Transverse colon (tissue), 4 donors: ENCODE data around the gene INPP5K.

Experiments
- POLR2A ChIP-seq: fragments of 450-650 bp; IDR thresholded peaks from one replicate; pipeline ENCODE4 v1.6.1; 2016; ENCODE audit warnings: antibody characterized with exemption, mild to moderate bottlenecking, moderate library complexity
- POLR2AphosphoS5 ChIP-seq, 3 donors: sonication (generic); formaldehyde crosslinking; IDR thresholded peaks; one replicate each; pipeline ENCODE4 v1.6.1; 2016; ENCODE audit warnings: antibody characterized with exemption in 3 of 3
- TF ChIP-seq, protein P1 (sequence below), 5 experiments: fragments of 200-600 bp in 3 of 5; fragments of 450-650 bp in 2 of 5; sonication (generic) in 3 of 5; IDR thresholded peaks; 1 replicate in 2 of 5; 2 replicates in 3 of 5; pipeline ENCODE4 v1.5.1; 2016 to 2017; ENCODE audit warnings: antibody characterized with exemption in 5 of 5, inconsistent platforms in 3 of 5, mild to moderate bottlenecking in 2 of 5, moderate library complexity in 1 of 5

DNA sequence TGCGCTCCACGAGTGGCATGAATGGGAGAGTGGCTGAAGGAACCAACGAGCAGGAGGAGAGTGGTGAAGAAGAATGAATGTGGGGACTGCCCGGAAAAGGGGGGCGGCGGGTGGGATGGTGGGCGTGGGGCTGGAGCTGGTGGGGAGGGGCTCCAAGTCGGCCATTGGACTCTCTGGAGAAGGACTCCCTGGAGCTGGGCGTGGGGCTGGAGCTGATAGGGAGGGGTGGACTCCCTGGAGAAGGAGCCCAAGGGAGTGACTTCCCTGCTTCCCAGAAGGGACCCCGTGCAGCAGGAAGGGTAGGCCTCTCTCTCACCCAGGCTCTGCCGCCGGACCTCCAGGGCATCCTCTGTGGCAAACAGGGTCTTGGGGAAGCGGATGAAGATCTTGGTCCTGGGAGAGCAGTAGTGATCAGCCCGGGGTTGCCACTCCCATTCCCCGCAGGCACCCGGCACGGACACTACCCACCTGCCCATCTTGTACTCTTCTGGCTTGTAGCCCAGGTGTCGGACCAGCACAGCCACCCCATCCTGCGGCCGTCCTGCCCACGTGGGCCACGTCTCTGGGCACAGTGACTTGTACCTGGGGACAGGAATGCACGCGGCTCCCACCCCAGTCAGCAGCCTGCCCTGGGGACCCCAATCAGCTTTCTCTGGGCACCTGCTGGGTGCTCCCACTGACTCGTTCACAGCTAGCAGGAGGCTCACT, 45.5 kb downstream of the INPP5K start:
- TF ChIP-seq, protein P1, sequence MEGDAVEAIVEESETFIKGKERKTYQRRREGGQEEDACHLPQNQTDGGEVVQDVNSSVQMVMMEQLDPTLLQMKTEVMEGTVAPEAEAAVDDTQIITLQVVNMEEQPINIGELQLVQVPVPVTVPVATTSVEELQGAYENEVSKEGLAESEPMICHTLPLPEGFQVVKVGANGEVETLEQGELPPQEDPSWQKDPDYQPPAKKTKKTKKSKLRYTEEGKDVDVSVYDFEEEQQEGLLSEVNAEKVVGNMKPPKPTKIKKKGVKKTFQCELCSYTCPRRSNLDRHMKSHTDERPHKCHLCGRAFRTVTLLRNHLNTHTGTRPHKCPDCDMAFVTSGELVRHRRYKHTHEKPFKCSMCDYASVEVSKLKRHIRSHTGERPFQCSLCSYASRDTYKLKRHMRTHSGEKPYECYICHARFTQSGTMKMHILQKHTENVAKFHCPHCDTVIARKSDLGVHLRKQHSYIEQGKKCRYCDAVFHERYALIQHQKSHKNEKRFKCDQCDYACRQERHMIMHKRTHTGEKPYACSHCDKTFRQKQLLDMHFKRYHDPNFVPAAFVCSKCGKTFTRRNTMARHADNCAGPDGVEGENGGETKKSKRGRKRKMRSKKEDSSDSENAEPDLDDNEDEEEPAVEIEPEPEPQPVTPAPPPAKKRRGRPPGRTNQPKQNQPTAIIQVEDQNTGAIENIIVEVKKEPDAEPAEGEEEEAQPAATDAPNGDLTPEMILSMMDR (IDR thresholded peaks at IDR 0.05): no peak
- no peak for TF ChIP-seq POLR2A
- TF ChIP-seq POLR2AphosphoS5 (IDR thresholded peaks at IDR 0.05): no peak
